Measurements from ENCODE around the gene HOXA4.
A peak's percentile ranks its signal among the peaks of the same experiment; 100 is the strongest.

Gene HOXA4

GRCh38 chr7:27116031-27116961 is 14.3 kb downstream of the HOXA4 start:
- no peak for DNase-seq

- DNase-seq = no peak
These were observed 15.1 kb downstream of the HOXA4 start for GRCh38 chr7:27115221-27116026.

- no peak for DNase-seq
These were observed 15.7 kb downstream of the HOXA4 start for GRCh38 chr7:27114881-27115220.

GRCh38 chr7:27113991-27114769 is 16.4 kb downstream of the HOXA4 start:
- no peak for DNase-seq

GRCh38 chr7:27112955-27113949 is 17.3 kb downstream of the HOXA4 start:
- no peak for DNase-seq

GRCh38 chr7:27112361-27112760 is 18.2 kb downstream of the HOXA4 start:
- no peak for DNase-seq

GRCh38 chr7:27111751-27112277 is 18.7 kb downstream of the HOXA4 start:
- no peak for DNase-seq

GRCh38 chr7:27111042-27111750 is 19.4 kb downstream of the HOXA4 start:
- DNase-seq = no peak

GRCh38 chr7:27110186-27111031 is 20.1 kb downstream of the HOXA4 start:
- peak in 6 of 14 donors; percentile 40 to 76 (median 54) for DNase-seq

GRCh38 chr7:27109466-27110185 is 20.9 kb downstream of the HOXA4 start:
- no peak for DNase-seq

- no peak for DNase-seq
These were observed 22.0 kb downstream of the HOXA4 start for GRCh38 chr7:27108390-27109127.

- no peak for DNase-seq
These were observed 22.9 kb downstream of the HOXA4 start for GRCh38 chr7:27107391-27108381.

GRCh38 chr7:27106901-27107240 is 23.7 kb downstream of the HOXA4 start:
- no peak for DNase-seq

- no peak for DNase-seq
These were observed 24.2 kb downstream of the HOXA4 start for GRCh38 chr7:27106181-27106900.

GRCh38 chr7:27105301-27106031 is 25.1 kb downstream of the HOXA4 start:
- no peak for DNase-seq
